CD4-positive, alpha-beta T cell (primary cell): ENCODE measurements around the gene SCYGR5. TPM values are rescaled to one million over a fixed set of nuclear protein-coding genes. Genes with fewer than 3 reads are reported as not detected.
"Not testable (repeated sequence)": the region's sequence is repeated elsewhere in the genome, so short reads cannot be mapped to it uniquely, and the experiment has no call there.

Source experiments
- ATAC-seq: fragments of 200-7000 bp; cut with Tn5 transposase; one replicate; pipeline ENCODE4 v1.10.0; 2022; ENCODE audit warnings: mild to moderate bottlenecking; ENCODE audit not compliant: poor library complexity
- CTCF ChIA-PET: fragments of 350-600 bp; sonication (Branson Sonifier 250); formaldehyde crosslinking; loops from one replicate; lab custom pipeline; 2021; ENCODE audit warnings: antibody characterized with exemption, inconsistent platforms; lab: Charles Lee
- POLR2A ChIA-PET: fragments of 350-600 bp; sonication (Branson Sonifier 250); formaldehyde crosslinking; loops from one replicate; lab custom pipeline; 2021; ENCODE audit warnings: antibody characterized with exemption, inconsistent platforms; lab: Charles Lee
- DNase-seq, 14 experiments: peaks; one replicate each; pipeline ENCODE4 v3.0.0-alpha.2; 2013 to 2020; ENCODE audit warnings: mixed read lengths in 2 of 14
- H3K27ac ChIP-seq, 2 donors: one replicate each; pipeline versions ENCODE4 v1.5.1 to v1.7.0; 2013; ENCODE audit warnings: low read length in 2 of 2, low read depth in 1 of 2, mild to moderate bottlenecking in 1 of 2
- H3K27me3 ChIP-seq, 2 experiments: 1 replicate in 1 of 2; 2 replicates in 1 of 2; pipeline versions ENCODE4 v1.6.1 to v1.7.0; 2013; ENCODE audit warnings: low read length in 2 of 2, control low read depth in 1 of 2, mild to moderate bottlenecking in 1 of 2, moderate library complexity in 1 of 2; ENCODE audit not compliant: insufficient read depth in 2 of 2, control insufficient read depth in 1 of 2
- H3K36me3 ChIP-seq: one replicate; pipeline ENCODE4 v1.6.1; 2013; ENCODE audit warnings: low read length, control low read depth; ENCODE audit not compliant: insufficient read depth
- H3K4me1 ChIP-seq: one replicate; pipeline ENCODE4 v1.6.1; 2013; ENCODE audit warnings: low read length, control low read depth; ENCODE audit not compliant: insufficient read depth
- H3K4me3 ChIP-seq: one replicate; pipeline ENCODE4 v1.5.1; 2013; ENCODE audit warnings: mild to moderate bottlenecking, low read length, moderate library complexity
- H3K9me3 ChIP-seq, 2 experiments: 1 replicate in 1 of 2; 2 replicates in 1 of 2; pipeline versions ENCODE4 v1.6.1 to v1.7.0; 2013; ENCODE audit warnings: low read length in 2 of 2, mild to moderate bottlenecking in 2 of 2, control low read depth in 1 of 2, moderate library complexity in 1 of 2; ENCODE audit not compliant: control insufficient read depth in 1 of 2, insufficient read depth in 1 of 2
- H3K27ac Mint-ChIP-seq: one replicate; pipeline ENCODE4 v1.8.0; 2020; ENCODE audit warnings: mixed read lengths
- H3K27me3 Mint-ChIP-seq: one replicate; pipeline ENCODE4 v1.8.0; 2021; ENCODE audit warnings: mixed read lengths
- H3K36me3 Mint-ChIP-seq: one replicate; pipeline ENCODE4 v1.8.0; 2021; ENCODE audit warnings: low read depth, mixed read lengths
- H3K4me1 Mint-ChIP-seq: one replicate; pipeline ENCODE4 v1.8.0; 2021; ENCODE audit warnings: low read depth, mixed read lengths
- H3K4me3 Mint-ChIP-seq: one replicate; pipeline ENCODE4 v1.8.0; 2020; ENCODE audit warnings: mild to moderate bottlenecking, mixed read lengths
- H3K9me3 Mint-ChIP-seq: one replicate; pipeline ENCODE4 v1.8.0; 2020; ENCODE audit warnings: mixed read lengths
- intact Hi-C, 2 experiments: fragments of 100-400 bp; cut with DNase I in 1 of 2; cut with micrococcal nuclease in 1 of 2; formaldehyde crosslinking; loops; one replicate each; pipeline versions ENCODE4 v1.15.1 to v1.9.0; 2023 to 2025; cut with DNase I, micrococcal nuclease
- polyA plus RNA-seq, 2 donors: library from polyadenylated mRNA; unstranded; fragments of 120-200 nt; gene quantifications; one replicate each; pipeline ENCODE4 v1.2.1, GENCODE V29; 2013
- total RNA-seq, 174 experiments: library from RNA in 2 of 174; stranded (reverse) in 2 of 174; gene quantifications; one replicate each; pipeline ENCODE4 v1.2.3 and lab custom pipeline; 2021 to 2026
- TF ChIP-seq, protein P1 (sequence below): fragments of 200-600 bp; IDR thresholded peaks from one replicate; pipeline ENCODE4 v1.8.0; 2022; ENCODE audit warnings: antibody characterized with exemption, mild to moderate bottlenecking

The SCYGR5 gene, protein sequence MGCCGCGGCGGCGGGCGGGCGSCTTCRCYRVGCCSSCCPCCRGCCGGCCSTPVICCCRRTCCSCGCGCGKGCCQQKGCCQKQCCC
- not detected for total RNA-seq
- polyA plus RNA-seq (2013, experiment 1 of 2): not detected
- not detected for polyA plus RNA-seq (2013, experiment 2 of 2)
- total RNA-seq (lab: John Stamatoyannopoulos, UW): 0 reads per million in 172 experiments

DNA sequence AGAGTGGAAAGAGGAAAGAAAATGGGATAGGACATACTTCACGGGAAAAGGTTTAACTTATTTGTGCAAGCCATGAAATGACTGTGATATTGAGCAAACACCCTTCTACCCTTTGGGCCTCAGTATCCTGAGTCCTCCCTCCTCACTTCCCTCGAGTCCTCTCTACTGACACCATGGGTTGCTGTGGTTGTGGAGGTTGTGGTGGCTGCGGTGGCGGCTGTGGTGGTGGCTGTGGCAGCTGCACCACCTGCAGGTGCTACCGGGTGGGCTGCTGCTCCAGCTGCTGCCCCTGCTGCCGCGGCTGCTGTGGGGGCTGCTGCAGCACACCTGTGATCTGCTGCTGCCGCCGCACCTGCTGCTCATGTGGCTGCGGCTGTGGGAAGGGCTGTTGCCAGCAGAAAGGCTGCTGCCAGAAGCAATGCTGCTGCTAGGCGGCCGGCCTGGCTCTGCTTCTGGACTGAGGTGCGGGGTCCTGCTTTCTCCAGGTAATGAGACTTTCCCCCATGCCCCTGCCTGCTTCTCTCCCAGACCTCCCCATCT lies at the start of gene SCYGR5:
Gene SCYGR5, plus strand, starts transcription at position 174 of the 540 bp plus-strand sequence. Its CDS starts 0 bp downstream, at position 174.
- ATAC-seq, H3K27me3 ChIP-seq, POLR2A ChIA-PET, H3K36me3 ChIP-seq, H3K27me3 Mint-ChIP-seq, H3K27ac ChIP-seq, H3K9me3 ChIP-seq, CTCF ChIA-PET, H3K4me3 ChIP-seq, DNase-seq, intact Hi-C loops, H3K36me3 Mint-ChIP-seq, H3K27ac Mint-ChIP-seq, H3K4me3 Mint-ChIP-seq, H3K4me1 Mint-ChIP-seq, H3K9me3 Mint-ChIP-seq, H3K4me1 ChIP-seq: not testable (repeated sequence)

DNA sequence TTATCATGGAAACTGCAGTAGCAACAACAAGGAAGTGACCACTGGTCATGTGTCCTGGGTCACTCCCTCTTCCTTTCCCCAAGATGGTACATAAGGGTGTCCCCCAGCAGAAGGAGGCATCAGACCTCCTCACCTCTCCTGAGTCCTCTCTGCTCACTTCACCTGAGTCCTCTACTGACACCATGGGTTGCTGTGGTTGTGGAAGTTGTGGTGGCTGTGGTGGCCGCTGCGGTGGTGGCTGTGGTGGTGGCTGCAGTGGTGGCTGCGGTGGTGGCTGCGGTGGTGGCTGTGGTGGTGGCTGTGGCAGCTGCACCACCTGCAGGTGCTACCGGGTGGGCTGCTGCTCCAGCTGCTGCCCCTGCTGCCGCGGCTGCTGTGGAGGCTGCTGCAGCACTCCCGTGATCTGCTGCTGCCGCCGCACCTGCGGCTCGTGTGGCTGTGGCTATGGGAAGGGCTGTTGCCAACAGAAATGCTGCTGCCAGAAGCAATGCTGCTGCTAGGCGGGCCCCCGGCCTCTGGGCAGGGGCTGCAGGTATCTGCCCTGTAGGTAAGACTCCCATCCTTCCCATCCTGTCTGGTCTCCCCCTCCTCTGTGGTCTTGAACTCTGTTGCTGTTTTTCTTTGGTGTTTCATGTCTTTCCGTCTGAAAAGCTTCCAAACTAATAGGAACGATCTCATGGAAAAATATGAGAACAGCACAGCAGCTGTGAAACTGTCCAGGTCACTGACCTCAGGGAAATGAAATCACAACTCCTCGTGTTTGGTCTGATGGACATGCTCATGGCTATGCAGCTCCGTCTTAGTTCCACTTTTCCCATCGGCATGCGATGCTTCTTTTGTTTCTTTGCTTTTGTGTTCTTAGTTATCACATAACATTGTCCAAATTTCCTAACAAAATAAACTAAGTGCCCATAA lies 49.0 kb upstream of the SCYGR5 start, which contains the start of gene SCYGR4:
Gene SCYGR4, plus strand, starts transcription at position 183 of the 915 bp plus-strand sequence. Its CDS starts 0 bp downstream, at position 183.
- H3K4me1 Mint-ChIP-seq: no peaks in the 10 kb centered on the region
- H3K4me3 Mint-ChIP-seq: no peak within 1 kb of the TSS
- peaks cover 14% of the 10 kb centered on the region for H3K27me3 Mint-ChIP-seq
- Histone ChIP-seq H3K9me3 (peaks cover 0 to 4% of the 10 kb centered on the region in 2 experiments), H3K4me1 (no peaks in the 10 kb centered on the region), H3K27ac (no peak within 1 kb of the TSS), H3K36me3 (no peaks in the 10 kb centered on the region), H3K27me3 (peaks cover 0 to 4% of the 10 kb centered on the region in 2 experiments), H3K4me3 (no peak within 1 kb of the TSS)
- no peak for ATAC-seq
- no peaks in the 10 kb centered on the region for H3K36me3 Mint-ChIP-seq
- no peak within 1 kb of the TSS for H3K27ac Mint-ChIP-seq
- H3K9me3 Mint-ChIP-seq: no peaks in the 10 kb centered on the region
- DNase-seq: no peak
- TF ChIP-seq, protein P1, sequence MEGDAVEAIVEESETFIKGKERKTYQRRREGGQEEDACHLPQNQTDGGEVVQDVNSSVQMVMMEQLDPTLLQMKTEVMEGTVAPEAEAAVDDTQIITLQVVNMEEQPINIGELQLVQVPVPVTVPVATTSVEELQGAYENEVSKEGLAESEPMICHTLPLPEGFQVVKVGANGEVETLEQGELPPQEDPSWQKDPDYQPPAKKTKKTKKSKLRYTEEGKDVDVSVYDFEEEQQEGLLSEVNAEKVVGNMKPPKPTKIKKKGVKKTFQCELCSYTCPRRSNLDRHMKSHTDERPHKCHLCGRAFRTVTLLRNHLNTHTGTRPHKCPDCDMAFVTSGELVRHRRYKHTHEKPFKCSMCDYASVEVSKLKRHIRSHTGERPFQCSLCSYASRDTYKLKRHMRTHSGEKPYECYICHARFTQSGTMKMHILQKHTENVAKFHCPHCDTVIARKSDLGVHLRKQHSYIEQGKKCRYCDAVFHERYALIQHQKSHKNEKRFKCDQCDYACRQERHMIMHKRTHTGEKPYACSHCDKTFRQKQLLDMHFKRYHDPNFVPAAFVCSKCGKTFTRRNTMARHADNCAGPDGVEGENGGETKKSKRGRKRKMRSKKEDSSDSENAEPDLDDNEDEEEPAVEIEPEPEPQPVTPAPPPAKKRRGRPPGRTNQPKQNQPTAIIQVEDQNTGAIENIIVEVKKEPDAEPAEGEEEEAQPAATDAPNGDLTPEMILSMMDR: no peak
- ChIA-PET POLR2A (no interaction called here), CTCF (no interaction called here)
- intact Hi-C loops: no loop called here

DNA sequence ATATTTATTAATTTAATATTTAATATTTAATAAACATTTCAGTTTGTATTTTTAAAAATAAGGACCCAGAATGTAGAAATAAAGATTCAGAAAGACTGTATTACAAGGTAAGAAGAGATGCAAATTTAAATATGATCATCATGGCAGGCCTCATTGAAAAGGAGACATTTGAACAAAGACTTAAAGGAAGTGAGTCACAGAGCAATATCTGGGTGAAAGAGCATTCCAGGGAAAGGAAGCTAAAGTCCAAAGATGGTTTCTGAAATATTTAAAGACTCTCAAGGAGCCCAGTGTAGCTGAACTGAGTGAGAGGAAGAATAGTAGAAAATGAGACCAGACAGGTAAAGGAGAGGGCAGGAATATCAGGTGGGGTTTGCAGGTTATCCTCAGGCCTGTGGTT lies 43.4 kb upstream of the SCYGR5 start:
- POLR2A ChIA-PET: no interaction called here
- TF ChIP-seq, protein P1: no peak
- H3K4me3 ChIP-seq: no peak overlapping the region
- CTCF ChIA-PET: no interaction called here
- peaks cover 0 to 4% of the 10 kb centered on the region in 2 experiments for H3K27me3 ChIP-seq
- Mint-ChIP-seq H3K4me3 (no peak overlapping the region), H3K4me1 (no peaks in the 10 kb centered on the region), H3K36me3 (no peaks in the 10 kb centered on the region), H3K9me3 (no peaks in the 10 kb centered on the region), H3K27ac (no peak overlapping the region), H3K27me3 (no peaks in the 10 kb centered on the region)
- H3K27ac ChIP-seq: no peak overlapping the region
- no peaks in the 10 kb centered on the region for H3K36me3 ChIP-seq
- no peak for ATAC-seq
- no peaks in the 10 kb centered on the region for H3K9me3 ChIP-seq
- DNase-seq: no peak
- no peaks in the 10 kb centered on the region for H3K4me1 ChIP-seq
- intact Hi-C loops: no loop called here
